GM23338 (cell line): Measurements from ENCODE around the gene PSMG2. TPM values are rescaled to one million over a fixed set of nuclear protein-coding genes. Genes with fewer than 3 reads are reported as not detected.

Experiments used
- ATAC-seq: fragments of 200-7000 bp; cut with Tn5 transposase; 3 replicates; pipeline ENCODE4 v1.9.1; 2020
- DNase-seq: peaks from one replicate; pipeline ENCODE4 v3.0.0-alpha.2; 2015; ENCODE audit warnings: low spot score
- H2AFZ ChIP-seq: fragments of 200-600 bp; sonication (generic); 2 replicates; pipeline ENCODE4 v1.8.0; 2016; ENCODE audit warnings: antibody characterized with exemption, mild to moderate bottlenecking, moderate library complexity
- H3F3A ChIP-seq: fragments of 200-600 bp; sonication (generic); replicated peaks from 2 replicates; pipeline ENCODE4 v1.8.0; 2017; ENCODE audit warnings: antibody characterized with exemption, mixed run types, low read depth
- H3K27ac ChIP-seq: fragments of 200-600 bp; sonication (generic); 2 replicates; pipeline ENCODE4 v1.6.1; 2016; ENCODE audit warnings: low read depth
- H3K27me3 ChIP-seq: fragments of 200-600 bp; sonication (generic); 2 replicates; pipeline ENCODE4 v1.8.0; 2016; ENCODE audit warnings: mild to moderate bottlenecking, mixed run types, moderate library complexity; ENCODE audit not compliant: insufficient read depth
- H3K36me3 ChIP-seq: fragments of 200-600 bp; sonication (generic); 2 replicates; pipeline ENCODE4 v1.8.0; 2016; ENCODE audit warnings: mild to moderate bottlenecking; ENCODE audit not compliant: insufficient read depth
- H3K4me1 ChIP-seq: fragments of 200-600 bp; sonication (generic); 2 replicates; pipeline ENCODE4 v1.8.0; 2016; ENCODE audit warnings: mild to moderate bottlenecking, moderate library complexity; ENCODE audit not compliant: insufficient read depth
- H3K4me2 ChIP-seq: fragments of 200-600 bp; sonication (generic); 2 replicates; pipeline ENCODE4 v1.7.1; 2017; ENCODE audit warnings: mixed run types
- H3K4me3 ChIP-seq: fragments of 200-600 bp; sonication (generic); 2 replicates; pipeline ENCODE4 v1.6.1; 2016; ENCODE audit warnings: mixed run types
- H3K79me2 ChIP-seq: fragments of 200-600 bp; sonication (generic); replicated peaks from 2 replicates; pipeline ENCODE4 v1.8.0; 2017; ENCODE audit warnings: mild to moderate bottlenecking; ENCODE audit not compliant: insufficient read depth
- H3K9me2 ChIP-seq: fragments of 200-600 bp; sonication (generic); 2 replicates; pipeline ENCODE4 v1.8.0; 2017; ENCODE audit not compliant: insufficient read depth
- H4K20me1 ChIP-seq: fragments of 200-600 bp; sonication (generic); replicated peaks from 2 replicates; pipeline ENCODE4 v1.8.0; 2017; ENCODE audit warnings: mild to moderate bottlenecking; ENCODE audit not compliant: insufficient read depth
- H3K27ac Mint-ChIP-seq: 2 replicates; pipeline ENCODE4 v1.8.0; 2020; ENCODE audit warnings: inconsistent platforms, mild to moderate bottlenecking, moderate library complexity, mixed read lengths
- H3K27me3 Mint-ChIP-seq: 3 replicates; pipeline ENCODE4 v1.8.0; 2022; ENCODE audit warnings: low read depth, mild to moderate bottlenecking, moderate library complexity, mixed read lengths, inconsistent platforms; ENCODE audit not compliant: insufficient read depth, poor library complexity
- H3K36me3 Mint-ChIP-seq: 3 replicates; pipeline ENCODE4 v1.8.0; 2021; ENCODE audit warnings: low read depth, mild to moderate bottlenecking, inconsistent platforms, moderate library complexity, mixed read lengths
- H3K4me1 Mint-ChIP-seq: 3 replicates; pipeline ENCODE4 v1.8.0; 2020; ENCODE audit warnings: mild to moderate bottlenecking, inconsistent platforms, mixed read lengths
- H3K4me3 Mint-ChIP-seq: 3 replicates; pipeline ENCODE4 v1.8.0; 2021; ENCODE audit warnings: moderate library complexity, mild to moderate bottlenecking, inconsistent platforms, mixed read lengths
- H3K9me3 Mint-ChIP-seq: 3 replicates; pipeline ENCODE4 v1.8.0; 2020; ENCODE audit warnings: moderate library complexity, mild to moderate bottlenecking, inconsistent platforms, mixed read lengths
- CREB1 ChIP-seq: fragments of 250-450 bp; sonication (Bioruptor Pico); IDR thresholded peaks from 2 replicates; pipeline ENCODE4 v1.5.0; 2020; ENCODE audit warnings: low read depth, mild to moderate bottlenecking, moderate library complexity
- CTCF ChIP-seq, 2 experiments: fragments of 200-600 bp in 1 of 2; sonication (generic) in 1 of 2; conservative IDR thresholded peaks; 2 replicates each; pipeline versions ENCODE4 v1.5.1 to v1.6.1; 2016 to 2017; ENCODE audit warnings: antibody characterized with exemption in 2 of 2, low read depth in 2 of 2, mild to moderate bottlenecking in 2 of 2, moderate library complexity in 1 of 2
- ETS1 ChIP-seq: IDR thresholded peaks from 2 replicates; pipeline ENCODE4 v1.6.1; 2016; ENCODE audit warnings: antibody characterized with exemption
- EZH2 ChIP-seq: fragments of 200-600 bp; sonication (generic); IDR thresholded peaks from one replicate; pipeline ENCODE4 v1.8.0; 2017; ENCODE audit warnings: antibody characterized with exemption, mild to moderate bottlenecking, low read depth; ENCODE audit not compliant: unreplicated experiment
- EZH2phosphoT487 ChIP-seq: fragments of 200-600 bp; sonication (generic); IDR thresholded peaks from one replicate; pipeline ENCODE4 v1.8.1; 2018; ENCODE audit warnings: antibody characterized with exemption; ENCODE audit not compliant: unreplicated experiment
- JUNB ChIP-seq: IDR thresholded peaks from one replicate; pipeline ENCODE4 v1.6.1; 2016; ENCODE audit warnings: antibody characterized with exemption; ENCODE audit not compliant: unreplicated experiment
- NANOG ChIP-seq: IDR thresholded peaks from 2 replicates; pipeline ENCODE4 v1.6.1; 2016; ENCODE audit warnings: antibody characterized with exemption, borderline replicate concordance
- POLR2AphosphoS5 ChIP-seq: IDR thresholded peaks from 2 replicates; pipeline ENCODE4 v1.6.1; 2016; ENCODE audit warnings: antibody characterized with exemption, low read depth
- REST ChIP-seq: IDR thresholded peaks from one replicate; pipeline ENCODE4 v1.6.1; 2018; ENCODE audit warnings: antibody characterized with exemption; ENCODE audit not compliant: unreplicated experiment
- STAT1 ChIP-seq: IDR thresholded peaks from one replicate; pipeline ENCODE4 v1.6.1; 2016; ENCODE audit warnings: antibody characterized with exemption; ENCODE audit not compliant: unreplicated experiment
- ZNF114 ChIP-seq: fragments of 250-450 bp; sonication (Bioruptor Pico); IDR thresholded peaks from 2 replicates; pipeline ENCODE4 v1.5.0; 2020; ENCODE audit warnings: mild to moderate bottlenecking, moderate library complexity
- ZNF331 ChIP-seq: fragments of 250-450 bp; sonication (Bioruptor Pico); IDR thresholded peaks from 2 replicates; pipeline ENCODE4 v1.5.0; 2020; ENCODE audit warnings: low read depth, mild to moderate bottlenecking, moderate library complexity
- ZNF462 ChIP-seq: fragments of 250-450 bp; sonication (Bioruptor Pico); IDR thresholded peaks from 2 replicates; pipeline ENCODE4 v1.5.0; 2020; ENCODE audit warnings: mild to moderate bottlenecking, moderate library complexity
- polyA plus RNA-seq: library from polyadenylated mRNA; unstranded; fragments of >200 nt; fragmentation: Nextera tagmentation; extraction: Ambion mirVana; gene quantifications from 2 replicates; pipeline ENCODE4 v1.2.1, GENCODE V29; 2016
- total RNA-seq: library from RNA; depleted of rRNA; stranded (reverse); fragments of >200 nt; shearing (Covaris generic); gene quantifications from 2 replicates; pipeline ENCODE4 v1.2.3, GENCODE V29; 2014

PSMG2 gene
- total and polyA plus RNA-seq, 2 experiments from 2014 or later: 87.8 to 151 TPM

- Mint-ChIP-seq H3K27me3 (peaks cover 1% of the 10 kb centered on the region), H3K36me3 (no peaks in the 10 kb centered on the region; the same call in 2 of the 3 replicates), H3K9me3 (no peaks in the 10 kb centered on the region), H3K4me1 (peaks cover 8% of the 10 kb centered on the region; the same call in 2 of the 3 replicates), H3K4me3 (no peak overlapping the region), H3K27ac (no peak overlapping the region)
- H3K27me3 ChIP-seq: no peaks in the 10 kb centered on the region
- no peak overlapping the region for H2AFZ ChIP-seq
- no peaks in the 10 kb centered on the region; the same call in none of the 2 replicates for H3K4me1 ChIP-seq
- ATAC-seq (no peak), DNase-seq (no peak)
- H3K4me3 ChIP-seq: no peak overlapping the region
- TF ChIP-seq CTCF (conservative IDR thresholded peaks at IDR 0.05; ENCODE audit: low read depth in 2 of 2) (no peak), CREB1 (CRISPR knock-in tag) (no peak), STAT1 (no peak), EZH2 (no peak), JUNB (no peak), ZNF462 (no peak), REST (no peak), POLR2AphosphoS5 (no peak), ZNF114 (CRISPR knock-in tag) (no peak), ZNF331 (CRISPR knock-in tag) (no peak), ETS1 (no peak), EZH2phosphoT487 (no peak), NANOG (no peak)
- H3K27ac ChIP-seq: no peak overlapping the region
- H3F3A ChIP-seq: no peaks in the 10 kb centered on the region
- H3K36me3 ChIP-seq: no peaks in the 10 kb centered on the region
- H3K9me2 ChIP-seq: 0 out of 2 replicates have a peak, but pooled peaks cover 3% of the 10 kb centered on the region
- H3K79me2 ChIP-seq: no peaks in the 10 kb centered on the region
- H4K20me1 ChIP-seq: no peaks in the 10 kb centered on the region
- H3K4me2 ChIP-seq: no peak overlapping the region
Measured at GRCh38 chr18:12768625-12769024, 65.8 kb downstream of the PSMG2 start.
